OCI-LY7 (cell line): Measurements from ENCODE around the gene HAUS1. TPM values are rescaled to one million over a fixed set of nuclear protein-coding genes. Genes with fewer than 3 reads are reported as not detected.
"Not testable (repeated sequence)": the region's sequence is repeated elsewhere in the genome, so short reads cannot be mapped to it uniquely, and the experiment has no call there.

Experiments used
- BruUV-seq: library from RNA; stranded (reverse); fragments of 400-500 nt; replicated peaks from 2 replicates; lab custom pipeline; 2021; lab: Mats Ljungman, UMichigan
- CTCF ChIA-PET: fragments of 300-600 bp; sonication (Branson Sonifier 250); formaldehyde crosslinking; loops from one replicate; lab custom pipeline; 2022; ENCODE audit warnings: antibody characterized with exemption; ENCODE audit not compliant: unreplicated experiment; lab: Charles Lee
- POLR2A ChIA-PET: fragments of 300-600 bp; sonication (Branson Sonifier 250); formaldehyde crosslinking; loops from one replicate; lab custom pipeline; 2022; ENCODE audit warnings: antibody characterized with exemption; lab: Charles Lee
- DNase-seq: peaks from one replicate; pipeline ENCODE4 v3.0.0-alpha.2; 2015; ENCODE audit warnings: low spot score
- H2AFZ ChIP-seq: fragments of 200-600 bp; sonication (generic), shearing (Covaris generic); 2 replicates; pipeline ENCODE4 v1.6.1; 2014; ENCODE audit warnings: mild to moderate bottlenecking, antibody characterized with exemption, low read length, moderate library complexity
- H3K27ac ChIP-seq: fragments of 200-600 bp; sonication (generic); 2 replicates; pipeline ENCODE4 v1.5.1; 2014; ENCODE audit warnings: mixed run types, low read depth, mild to moderate bottlenecking, moderate library complexity, low read length, inconsistent platforms; ENCODE audit not compliant: poor library complexity, severe bottlenecking
- H3K36me3 ChIP-seq: fragments of 200-600 bp; sonication (generic); 2 replicates; pipeline ENCODE4 v1.6.1; 2014; ENCODE audit warnings: mild to moderate bottlenecking, antibody characterized with exemption, low read length, moderate library complexity, mixed read lengths; ENCODE audit not compliant: insufficient read depth
- H3K4me1 ChIP-seq: fragments of 200-600 bp; sonication (generic); 2 replicates; pipeline ENCODE4 v1.5.1; 2014; ENCODE audit warnings: mild to moderate bottlenecking, low read length; ENCODE audit not compliant: insufficient read depth, poor library complexity, severe bottlenecking
- H3K4me2 ChIP-seq: fragments of 200-600 bp; sonication (generic); 2 replicates; pipeline ENCODE4 v1.6.1; 2014; ENCODE audit warnings: mild to moderate bottlenecking, low read length
- H3K4me3 ChIP-seq: fragments of 200-600 bp; sonication (generic); 2 replicates; pipeline ENCODE4 v1.5.1; 2014; ENCODE audit warnings: mild to moderate bottlenecking, low read depth, low read length; ENCODE audit not compliant: poor library complexity, severe bottlenecking
- H3K79me2 ChIP-seq: fragments of 200-600 bp; sonication (generic); 2 replicates; pipeline ENCODE4 v1.6.1; 2016; ENCODE audit warnings: low read depth, mild to moderate bottlenecking, low read length, moderate library complexity, mixed read lengths; ENCODE audit not compliant: insufficient read depth
- H3K9me2 ChIP-seq: fragments of 200-600 bp; sonication (generic); 2 replicates; pipeline ENCODE4 v1.6.1; 2016; ENCODE audit warnings: mild to moderate bottlenecking, low read length, mixed read lengths; ENCODE audit not compliant: insufficient read depth
- H3K9me3 ChIP-seq: fragments of 200-600 bp; sonication (generic); 2 replicates; pipeline ENCODE4 v1.6.1; 2014; ENCODE audit warnings: mild to moderate bottlenecking, mixed run types, low read length, mixed read lengths
- H4K20me1 ChIP-seq: fragments of 200-600 bp; sonication (generic); 2 replicates; pipeline ENCODE4 v1.6.1; 2014; ENCODE audit warnings: mild to moderate bottlenecking, antibody characterized with exemption, low read length, moderate library complexity, mixed read lengths; ENCODE audit not compliant: insufficient read depth
- EZH2phosphoT487 ChIP-seq: fragments of 200-600 bp; sonication (generic); IDR thresholded peaks from 2 replicates; pipeline ENCODE4 v1.6.1; 2018; ENCODE audit warnings: low read depth, borderline replicate concordance, mild to moderate bottlenecking, mixed run types, antibody characterized with exemption, low read length, moderate library complexity, mixed read lengths
- intact Hi-C: fragments of 100-400 bp; cut with micrococcal nuclease; formaldehyde crosslinking; loops from one replicate; pipeline ENCODE4 v1.10.0; 2022; ENCODE audit not compliant: unreplicated experiment
- total RNA-seq, 2 experiments: library from RNA; depleted of rRNA in 1 of 2; stranded (reverse); fragments of >200 nt in 1 of 2; shearing (Covaris generic) in 1 of 2; gene quantifications; 2 replicates each; pipeline ENCODE4 v1.2.3, GENCODE V29; 2014 to 2022
- TF ChIP-seq, protein P1 (sequence below): fragments of 200-600 bp; sonication (generic); conservative IDR thresholded peaks from 2 replicates; pipeline ENCODE4 v1.5.1; 2014; ENCODE audit warnings: mild to moderate bottlenecking, antibody characterized with exemption, low read length, moderate library complexity, mixed read lengths

HAUS1 gene
- total RNA-seq, 2 experiments from 2014 or later: 24.8 to 38.4 TPM

GRCh38 chr18:46130061-46130460 lies 25.9 kb downstream of the HAUS1 start:
- Histone ChIP-seq H3K36me3 (peaks cover 32% of the 10 kb centered on the region), H3K27ac (no peak overlapping the region), H3K4me1 (peaks cover 2% of the 10 kb centered on the region), H4K20me1 (no peaks in the 10 kb centered on the region), H3K9me2 (no peaks in the 10 kb centered on the region), H3K4me3 (no peak overlapping the region), H2AFZ (no peak overlapping the region), H3K79me2 (no peaks in the 10 kb centered on the region), H3K9me3 (no peaks in the 10 kb centered on the region), H3K4me2 (no peak overlapping the region)
- no TSS peak for BruUV-seq
- intact Hi-C loops: no loop called here
- no peak for DNase-seq
- ChIA-PET POLR2A (interaction anchor here (0.6 to 0.8 kb wide), 2 partner anchors 21 to 462 kb away, joined by 3 read pairs; no protein-coding TSS in a partner anchor), CTCF (no interaction called here)
- TF ChIP-seq, protein P1, sequence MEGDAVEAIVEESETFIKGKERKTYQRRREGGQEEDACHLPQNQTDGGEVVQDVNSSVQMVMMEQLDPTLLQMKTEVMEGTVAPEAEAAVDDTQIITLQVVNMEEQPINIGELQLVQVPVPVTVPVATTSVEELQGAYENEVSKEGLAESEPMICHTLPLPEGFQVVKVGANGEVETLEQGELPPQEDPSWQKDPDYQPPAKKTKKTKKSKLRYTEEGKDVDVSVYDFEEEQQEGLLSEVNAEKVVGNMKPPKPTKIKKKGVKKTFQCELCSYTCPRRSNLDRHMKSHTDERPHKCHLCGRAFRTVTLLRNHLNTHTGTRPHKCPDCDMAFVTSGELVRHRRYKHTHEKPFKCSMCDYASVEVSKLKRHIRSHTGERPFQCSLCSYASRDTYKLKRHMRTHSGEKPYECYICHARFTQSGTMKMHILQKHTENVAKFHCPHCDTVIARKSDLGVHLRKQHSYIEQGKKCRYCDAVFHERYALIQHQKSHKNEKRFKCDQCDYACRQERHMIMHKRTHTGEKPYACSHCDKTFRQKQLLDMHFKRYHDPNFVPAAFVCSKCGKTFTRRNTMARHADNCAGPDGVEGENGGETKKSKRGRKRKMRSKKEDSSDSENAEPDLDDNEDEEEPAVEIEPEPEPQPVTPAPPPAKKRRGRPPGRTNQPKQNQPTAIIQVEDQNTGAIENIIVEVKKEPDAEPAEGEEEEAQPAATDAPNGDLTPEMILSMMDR: no peak
- TF ChIP-seq EZH2phosphoT487: no peak

GRCh38 chr18:46130549-46130948 lies 26.4 kb downstream of the HAUS1 start:
- H4K20me1 ChIP-seq, H3K4me2 ChIP-seq, BruUV-seq, DNase-seq, H2AFZ ChIP-seq, H3K27ac ChIP-seq, H3K79me2 ChIP-seq, H3K9me2 ChIP-seq, H3K4me3 ChIP-seq, intact Hi-C loops, H3K9me3 ChIP-seq, CTCF ChIA-PET, H3K4me1 ChIP-seq: not testable (repeated sequence)
- peaks cover 30% of the 10 kb centered on the region for H3K36me3 ChIP-seq
- POLR2A ChIA-PET: interaction anchor here (0.6 kb wide), 1 partner anchor 21 kb away, joined by 3 read pairs; no protein-coding TSS in a partner anchor

DNA sequence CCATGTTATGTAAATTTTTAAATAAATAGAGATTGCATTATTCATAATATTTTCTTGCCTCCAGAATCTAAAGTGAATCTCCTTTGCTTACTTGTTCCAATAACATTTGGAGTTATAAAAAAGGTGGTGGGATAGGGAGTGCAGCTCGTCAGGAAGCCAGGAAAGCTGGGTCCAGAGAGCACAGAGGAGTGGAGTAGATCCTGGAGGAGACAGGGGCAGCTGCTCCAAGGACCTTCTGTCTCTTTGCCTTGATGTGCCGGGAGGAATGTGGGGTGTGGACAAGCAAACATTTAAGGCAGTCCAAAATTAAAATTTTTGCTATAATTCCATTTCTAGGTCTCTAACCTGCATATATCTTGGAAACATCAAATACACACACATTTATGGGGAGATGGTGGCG lies 29.3 kb downstream of the HAUS1 start:
- ChIA-PET CTCF (no interaction called here), POLR2A (no interaction called here)
- no peaks in the 10 kb centered on the region for H3K79me2 ChIP-seq
- H3K27ac ChIP-seq: no peak overlapping the region
- no peaks in the 10 kb centered on the region for H3K9me2 ChIP-seq
- BruUV-seq: no TSS peak
- H3K4me2 ChIP-seq: no peak overlapping the region
- intact Hi-C loops: no loop called here
- peaks cover 5% of the 10 kb centered on the region for H3K4me1 ChIP-seq
- H2AFZ ChIP-seq: no peak overlapping the region
- no peak for DNase-seq
- TF ChIP-seq, protein P1: no peak
- TF ChIP-seq EZH2phosphoT487: no peak
- H3K4me3 ChIP-seq: no peak overlapping the region
- H4K20me1 ChIP-seq: no peaks in the 10 kb centered on the region
- peaks cover 13% of the 10 kb centered on the region for H3K36me3 ChIP-seq
- no peaks in the 10 kb centered on the region for H3K9me3 ChIP-seq
